H9 (cell line): ENCODE data around the gene PYGL. TPM values are rescaled to one million over a fixed set of nuclear protein-coding genes. Genes with fewer than 3 reads are reported as not detected.

Source experiments
- DNase-seq: peaks from one replicate; pipeline ENCODE4 v3.0.0-alpha.2; 2017
- H2AFZ ChIP-seq: one replicate; pipeline ENCODE4 v1.6.1; 2013; ENCODE audit warnings: mild to moderate bottlenecking, low read length, control low read depth, moderate library complexity
- H2AK5ac ChIP-seq: 2 replicates; pipeline ENCODE4 v1.6.1; 2013; ENCODE audit warnings: low read length, control low read depth, mixed read lengths; ENCODE audit not compliant: insufficient read length
- H2BK120ac ChIP-seq: one replicate; pipeline ENCODE4 v1.6.1; 2013; ENCODE audit warnings: low read depth, mild to moderate bottlenecking, low read length, control low read depth, inconsistent platforms; ENCODE audit not compliant: poor library complexity, severe bottlenecking
- H2BK12ac ChIP-seq: 2 replicates; pipeline ENCODE4 v1.6.1; 2013; ENCODE audit warnings: low read length, control low read depth, mixed read lengths, low read depth; ENCODE audit not compliant: insufficient read length
- H2BK15ac ChIP-seq: 2 replicates; pipeline ENCODE4 v1.6.1; 2013; ENCODE audit warnings: low read depth, low read length, control low read depth
- H2BK20ac ChIP-seq: one replicate; pipeline ENCODE4 v1.6.1; 2013; ENCODE audit warnings: low read depth, mild to moderate bottlenecking, low read length, control low read depth, inconsistent platforms; ENCODE audit not compliant: poor library complexity, severe bottlenecking
- H2BK5ac ChIP-seq: 2 replicates; pipeline ENCODE4 v1.6.1; 2013; ENCODE audit warnings: low read length, control low read depth, mixed read lengths; ENCODE audit not compliant: insufficient read length
- H3K14ac ChIP-seq: 2 replicates; pipeline ENCODE4 v1.6.1; 2013; ENCODE audit warnings: low read length, control low read depth; ENCODE audit not compliant: insufficient read depth
- H3K18ac ChIP-seq: 2 replicates; pipeline ENCODE4 v1.6.1; 2013; ENCODE audit warnings: low read depth, mild to moderate bottlenecking, mixed read lengths, low read length, control low read depth; ENCODE audit not compliant: insufficient read length
- H3K23ac ChIP-seq: 2 replicates; pipeline ENCODE4 v1.6.1; 2013; ENCODE audit warnings: low read length, control low read depth, mixed read lengths, low read depth; ENCODE audit not compliant: insufficient read length
- H3K23me2 ChIP-seq: 2 replicates; pipeline ENCODE4 v1.6.1; 2013; ENCODE audit warnings: low read depth, mild to moderate bottlenecking, mixed read lengths, low read length, control low read depth; ENCODE audit not compliant: insufficient read length, poor library complexity, severe bottlenecking
- H3K27ac ChIP-seq: 2 replicates; pipeline ENCODE4 v1.5.1; 2013; ENCODE audit warnings: low read length, control low read depth, mixed read lengths, low read depth; ENCODE audit not compliant: insufficient read length
- H3K27me3 ChIP-seq: 2 replicates; pipeline ENCODE4 v1.6.1; 2013; ENCODE audit warnings: low read length, control low read depth, inconsistent platforms; ENCODE audit not compliant: insufficient read depth
- H3K4ac ChIP-seq: 2 replicates; pipeline ENCODE4 v1.6.1; 2013; ENCODE audit warnings: low read depth, mild to moderate bottlenecking, control low read depth, inconsistent platforms, low read length, moderate library complexity
- H3K4me1 ChIP-seq: 2 replicates; pipeline ENCODE4 v1.6.1; 2013; ENCODE audit warnings: low read length, control low read depth, inconsistent platforms; ENCODE audit not compliant: insufficient read depth
- H3K4me2 ChIP-seq: 2 replicates; pipeline ENCODE4 v1.6.1; 2013; ENCODE audit warnings: low read length, control low read depth, mixed read lengths; ENCODE audit not compliant: insufficient read length, insufficient read depth
- H3K56ac ChIP-seq: 2 replicates; pipeline ENCODE4 v1.6.1; 2013; ENCODE audit warnings: low read depth, mild to moderate bottlenecking, mixed read lengths, low read length, control low read depth; ENCODE audit not compliant: insufficient read length
- H3K79me1 ChIP-seq: 2 replicates; pipeline ENCODE4 v1.6.1; 2013; ENCODE audit warnings: low read depth, mild to moderate bottlenecking, moderate library complexity, low read length, control low read depth, inconsistent platforms; ENCODE audit not compliant: insufficient read depth, poor library complexity, severe bottlenecking
- H3K79me2 ChIP-seq: 2 replicates; pipeline ENCODE4 v1.6.1; 2013; ENCODE audit warnings: low read length, control low read depth, inconsistent platforms; ENCODE audit not compliant: insufficient read depth
- H3K9ac ChIP-seq: 2 replicates; pipeline ENCODE4 v1.6.1; 2013; ENCODE audit warnings: low read length, control low read depth, mixed read lengths; ENCODE audit not compliant: insufficient read length; ENCODE audit errors: extremely low read depth
- H3K9me3 ChIP-seq: one replicate; pipeline ENCODE4 v1.6.1; 2013; ENCODE audit warnings: low read depth, low read length, inconsistent platforms; ENCODE audit not compliant: control insufficient read depth
- H3T11ph ChIP-seq: one replicate; pipeline ENCODE4 v1.6.1; 2013; ENCODE audit warnings: mild to moderate bottlenecking, low read length, control low read depth, inconsistent platforms
- H4K20me1 ChIP-seq: one replicate; pipeline ENCODE4 v1.6.1; 2013; ENCODE audit not compliant: control insufficient read depth, insufficient read length, insufficient read depth
- H4K5ac ChIP-seq: 2 replicates; pipeline ENCODE4 v1.6.1; 2013; ENCODE audit warnings: low read depth, mild to moderate bottlenecking, mixed read lengths, low read length, control low read depth; ENCODE audit not compliant: insufficient read length
- H4K8ac ChIP-seq: replicated peaks from 2 replicates; pipeline ENCODE4 v1.6.1; 2013; ENCODE audit warnings: low read length, control low read depth, mixed read lengths, low read depth; ENCODE audit not compliant: insufficient read length
- H4K91ac ChIP-seq: 2 replicates; pipeline ENCODE4 v1.6.1; 2013; ENCODE audit warnings: low read depth, mild to moderate bottlenecking, moderate library complexity, mixed read lengths, low read length, control low read depth; ENCODE audit not compliant: insufficient read length
- H3K27ac Mint-ChIP-seq, 3 experiments: 2 replicates in 2 of 3; 3 replicates in 1 of 3; pipeline ENCODE4 v1.8.0; 2020 to 2021; ENCODE audit warnings: mixed read lengths in 3 of 3, mild to moderate bottlenecking in 1 of 3, moderate library complexity in 1 of 3
- H3K27me3 Mint-ChIP-seq: 2 replicates; pipeline ENCODE4 v1.8.0; 2021; ENCODE audit warnings: low read depth, mild to moderate bottlenecking, moderate library complexity, mixed read lengths
- H3K36me3 Mint-ChIP-seq, 3 experiments: 2 replicates in 2 of 3; 3 replicates in 1 of 3; pipeline ENCODE4 v1.8.0; 2020 to 2021; ENCODE audit warnings: low read depth in 3 of 3, mixed read lengths in 3 of 3; ENCODE audit not compliant: insufficient read depth in 1 of 3
- H3K4me1 Mint-ChIP-seq, 2 experiments: 2 replicates each; pipeline ENCODE4 v1.8.0; 2020; ENCODE audit warnings: mixed read lengths in 2 of 2
- H3K4me3 Mint-ChIP-seq, 2 experiments: 2 replicates in 1 of 2; 3 replicates in 1 of 2; pipeline ENCODE4 v1.8.0; 2020 to 2021; ENCODE audit warnings: mild to moderate bottlenecking in 2 of 2, mixed read lengths in 2 of 2, moderate library complexity in 1 of 2
- H3K9me3 Mint-ChIP-seq, 2 experiments: 2 replicates in 1 of 2; 3 replicates in 1 of 2; pipeline ENCODE4 v1.8.0; 2020; ENCODE audit warnings: mild to moderate bottlenecking in 2 of 2, mixed read lengths in 2 of 2, moderate library complexity in 1 of 2
- total RNA-seq: library from RNA; stranded (reverse); gene quantifications from 2 replicates; pipeline ENCODE4 v1.2.1, GENCODE V29; 2021
- TF ChIP-seq, protein P1 (sequence below): fragments of 200-600 bp; sonication (generic); conservative IDR thresholded peaks from 3 replicates; pipeline ENCODE4 v1.8.0; 2021; ENCODE audit warnings: antibody characterized with exemption, mild to moderate bottlenecking

The PYGL gene
- total RNA-seq, 1 experiment from 2014 or later = 53.8 TPM

DNA sequence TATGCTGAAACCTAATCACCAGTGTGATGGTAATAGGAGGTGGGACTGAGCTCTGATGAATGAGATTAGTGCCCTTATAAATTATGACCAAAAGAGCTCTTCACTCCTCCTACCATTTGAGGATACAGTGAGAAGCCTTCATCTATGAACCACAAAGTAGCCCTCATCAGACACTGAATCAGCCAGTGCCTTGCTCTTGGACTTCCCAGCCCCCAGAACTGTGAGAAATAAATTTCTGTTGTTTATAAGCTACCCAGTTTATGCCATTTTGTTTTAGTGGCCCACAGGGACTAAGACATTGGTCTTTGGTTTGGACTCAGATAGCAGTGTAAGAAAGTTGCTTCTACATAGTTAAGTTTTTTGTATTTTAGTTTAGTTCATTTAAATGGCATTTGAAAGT is 39.6 kb downstream of the PYGL start:
- peaks cover 2% of the 10 kb centered on the region; the same call in 1 of the 2 replicates for H3K4me1 ChIP-seq
- no peak overlapping the region for H2AK5ac ChIP-seq
- TF ChIP-seq, protein P1, sequence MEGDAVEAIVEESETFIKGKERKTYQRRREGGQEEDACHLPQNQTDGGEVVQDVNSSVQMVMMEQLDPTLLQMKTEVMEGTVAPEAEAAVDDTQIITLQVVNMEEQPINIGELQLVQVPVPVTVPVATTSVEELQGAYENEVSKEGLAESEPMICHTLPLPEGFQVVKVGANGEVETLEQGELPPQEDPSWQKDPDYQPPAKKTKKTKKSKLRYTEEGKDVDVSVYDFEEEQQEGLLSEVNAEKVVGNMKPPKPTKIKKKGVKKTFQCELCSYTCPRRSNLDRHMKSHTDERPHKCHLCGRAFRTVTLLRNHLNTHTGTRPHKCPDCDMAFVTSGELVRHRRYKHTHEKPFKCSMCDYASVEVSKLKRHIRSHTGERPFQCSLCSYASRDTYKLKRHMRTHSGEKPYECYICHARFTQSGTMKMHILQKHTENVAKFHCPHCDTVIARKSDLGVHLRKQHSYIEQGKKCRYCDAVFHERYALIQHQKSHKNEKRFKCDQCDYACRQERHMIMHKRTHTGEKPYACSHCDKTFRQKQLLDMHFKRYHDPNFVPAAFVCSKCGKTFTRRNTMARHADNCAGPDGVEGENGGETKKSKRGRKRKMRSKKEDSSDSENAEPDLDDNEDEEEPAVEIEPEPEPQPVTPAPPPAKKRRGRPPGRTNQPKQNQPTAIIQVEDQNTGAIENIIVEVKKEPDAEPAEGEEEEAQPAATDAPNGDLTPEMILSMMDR = no peak
- H3K18ac ChIP-seq = no peak overlapping the region
- H3K4me2 ChIP-seq = no peak overlapping the region
- H3K36me3 Mint-ChIP-seq = peaks cover 20 to 48% (median 28%) of the 10 kb centered on the region in 3 experiments
- H3K14ac ChIP-seq = no peak overlapping the region
- no peak overlapping the region for H3K4me3 Mint-ChIP-seq
- no peak overlapping the region for H3K27ac ChIP-seq
- H3K9me3 Mint-ChIP-seq = peaks cover 0 to 10% of the 10 kb centered on the region in 2 experiments; a peak in 2 of 5 replicates
- no peaks in the 10 kb centered on the region for H4K20me1 ChIP-seq
- H2BK12ac ChIP-seq = no peak overlapping the region
- H3K23me2 ChIP-seq = no peaks in the 10 kb centered on the region
- no peak overlapping the region for H4K5ac ChIP-seq
- no peak overlapping the region for H4K8ac ChIP-seq
- no peaks in the 10 kb centered on the region for H3K79me1 ChIP-seq
- no peak overlapping the region for H4K91ac ChIP-seq
- H3K9ac ChIP-seq = no peak overlapping the region
- no peak overlapping the region for H3K56ac ChIP-seq
- H3K4me1 Mint-ChIP-seq = peaks cover 7 to 11% of the 10 kb centered on the region in 2 experiments
- no peaks in the 10 kb centered on the region for H3K27me3 ChIP-seq
- H2BK5ac ChIP-seq = no peak overlapping the region
- no peak overlapping the region for H2BK15ac ChIP-seq
- H2AFZ ChIP-seq = no peak overlapping the region
- H3K4ac ChIP-seq = no peak overlapping the region
- no peak overlapping the region for H2BK120ac ChIP-seq
- no peaks in the 10 kb centered on the region for H3K27me3 Mint-ChIP-seq
- H3K27ac Mint-ChIP-seq = no peak overlapping the region
- H3T11ph ChIP-seq = no peak overlapping the region
- no peaks in the 10 kb centered on the region for H3K9me3 ChIP-seq
- no peaks in the 10 kb centered on the region for H3K79me2 ChIP-seq
- H3K23ac ChIP-seq = no peak overlapping the region
- DNase-seq = no peak
- H2BK20ac ChIP-seq = no peak overlapping the region
